Activated gamma-delta T cell treated with anti-CD3 and anti-CD28 coated beads, Interleukin-2, amount 50 U/mL, for 16 hours (primary cell): Measurements from ENCODE around the gene CAMTA1.

Experiments
- DNase-seq: peaks from one replicate; pipeline ENCODE4 v3.0.0-alpha.2; 2020; ENCODE audit warnings: low read depth

CAMTA1 gene

GRCh38 chr1:6776895-6777294, 8.4 kb upstream of the CAMTA1 start:
- DNase-seq: no peak

DNA sequence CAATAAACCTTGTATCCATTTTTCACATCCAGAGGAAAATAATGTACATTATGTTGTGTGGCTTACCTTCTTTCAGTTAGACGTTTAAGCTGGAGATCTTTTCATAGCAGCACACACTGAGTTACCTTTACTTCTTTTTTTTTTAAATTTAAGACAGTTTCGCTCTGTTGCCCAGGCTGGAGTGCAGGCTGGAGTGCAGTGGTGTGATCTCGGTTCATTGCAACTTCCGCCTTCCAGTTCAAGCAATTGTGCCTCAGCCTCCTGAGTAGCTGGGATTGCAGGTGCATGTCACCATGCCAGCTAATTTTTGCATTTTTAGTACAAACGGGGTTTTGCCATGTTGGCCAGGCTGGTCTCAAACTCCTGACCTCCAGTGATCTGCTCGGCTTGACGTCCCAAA, 7.4 kb upstream of the CAMTA1 start:
- no peak for DNase-seq

- no peak for DNase-seq
Measured at GRCh38 chr1:6779089-6779805, 6.0 kb upstream of the CAMTA1 start.

DNA sequence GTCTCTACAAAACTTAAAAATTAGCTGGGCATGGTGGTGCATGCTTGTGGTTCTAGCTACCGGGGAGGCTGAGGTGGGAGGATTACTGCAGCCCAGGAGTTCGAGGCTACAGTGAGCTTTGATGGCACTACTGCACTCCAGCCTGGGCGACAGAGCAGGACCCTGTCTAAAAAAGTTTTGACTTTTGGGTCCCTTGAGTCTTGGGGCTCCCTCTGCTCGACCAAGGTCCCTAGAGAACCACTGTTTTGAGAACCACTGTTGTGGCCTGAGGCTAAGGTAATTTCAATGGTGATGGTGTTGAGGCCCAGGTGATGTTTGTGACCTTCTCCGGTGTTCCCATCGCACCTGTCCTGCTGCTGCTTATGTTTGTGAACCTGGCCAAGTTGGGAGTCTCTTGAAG, 3.1 kb upstream of the CAMTA1 start:
- no peak for DNase-seq

DNA sequence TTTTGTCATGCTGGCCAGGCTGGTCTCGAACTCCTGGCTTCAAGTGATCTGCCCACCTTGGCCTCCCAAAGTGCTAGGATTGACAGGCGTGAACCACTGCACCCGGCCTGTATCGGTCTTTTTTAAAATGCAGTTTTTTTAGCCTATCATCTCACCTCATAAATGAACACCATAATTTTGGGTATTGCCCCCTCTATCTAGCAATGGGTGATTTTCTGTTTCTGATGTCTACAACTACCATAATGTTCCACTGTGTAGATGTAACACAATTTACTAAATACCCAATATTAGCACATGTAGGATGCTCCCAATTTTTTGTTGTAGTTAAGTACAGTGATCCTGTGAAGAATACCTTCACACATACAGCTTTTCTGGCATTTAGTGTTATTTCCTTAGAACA, 2.0 kb upstream of the CAMTA1 start:
- DNase-seq: no peak

DNA sequence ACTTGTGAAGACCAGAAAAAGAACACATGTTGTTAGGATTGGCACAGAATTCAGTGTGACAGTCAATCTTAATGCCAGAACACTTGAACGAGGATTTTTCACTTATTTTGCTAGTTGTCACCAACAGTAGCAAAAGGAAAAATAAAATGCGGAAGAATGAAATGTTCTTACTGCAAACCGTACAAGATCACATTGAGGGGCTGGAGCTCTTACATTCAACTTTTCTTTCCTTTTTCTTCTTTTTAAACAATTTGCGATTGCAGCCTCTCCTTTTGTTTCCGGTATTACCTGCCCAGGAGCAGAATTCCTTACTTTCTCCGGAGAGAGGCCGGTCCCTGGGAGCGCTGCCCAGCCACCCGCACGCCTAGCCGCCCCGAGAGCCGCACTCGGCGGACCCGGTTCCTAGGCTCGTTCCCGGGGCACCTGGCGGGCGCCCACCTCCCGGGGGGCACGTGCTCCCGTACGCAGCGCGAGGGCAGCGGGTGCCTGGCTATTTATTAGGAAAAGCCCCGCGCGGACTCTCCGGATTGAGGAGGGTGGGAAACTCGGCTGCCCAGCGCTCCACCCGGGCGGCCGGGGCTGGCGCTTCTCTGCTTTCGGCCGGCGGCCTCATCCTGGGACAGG, 1.2 kb upstream of the CAMTA1 start:
- DNase-seq: no peak

DNA sequence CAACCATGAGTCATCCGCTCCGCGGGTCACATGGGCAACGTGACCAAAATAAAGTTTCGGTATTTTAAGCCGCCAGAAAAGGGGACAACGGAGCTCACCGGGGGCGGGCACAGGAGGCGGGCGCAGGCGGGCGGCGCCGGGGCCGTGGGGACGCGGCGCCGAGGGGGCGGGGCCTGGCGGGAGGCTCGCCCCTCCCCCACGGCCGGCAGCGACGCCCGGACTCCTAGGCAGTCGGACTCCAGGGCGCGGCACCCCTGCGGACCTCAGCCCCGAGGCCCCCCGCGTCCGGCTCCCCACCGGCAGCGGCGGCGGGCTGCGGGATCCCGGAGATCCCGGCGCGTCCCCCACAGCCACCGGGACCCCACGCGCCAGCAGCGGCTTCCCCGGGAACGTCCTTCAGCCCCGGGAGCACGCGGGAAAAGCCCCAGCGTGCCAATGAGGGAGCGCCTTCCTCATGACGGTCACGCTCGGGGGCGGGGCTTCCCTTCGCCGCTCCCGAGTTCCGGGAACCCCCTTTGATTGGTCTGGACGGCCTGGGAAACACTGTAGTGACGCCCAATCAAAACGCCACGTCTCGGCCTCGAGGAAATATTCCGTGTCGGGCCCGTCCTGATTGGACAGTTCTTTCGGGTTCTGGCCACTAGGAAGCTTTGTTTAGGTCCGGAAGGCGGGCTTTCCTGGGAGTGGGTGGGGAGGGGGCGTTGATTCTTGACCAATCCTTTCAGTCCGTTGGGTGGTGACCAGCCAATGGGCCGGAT, 515 bp upstream of the CAMTA1 start:
- DNase-seq: peak; percentile 99

DNA sequence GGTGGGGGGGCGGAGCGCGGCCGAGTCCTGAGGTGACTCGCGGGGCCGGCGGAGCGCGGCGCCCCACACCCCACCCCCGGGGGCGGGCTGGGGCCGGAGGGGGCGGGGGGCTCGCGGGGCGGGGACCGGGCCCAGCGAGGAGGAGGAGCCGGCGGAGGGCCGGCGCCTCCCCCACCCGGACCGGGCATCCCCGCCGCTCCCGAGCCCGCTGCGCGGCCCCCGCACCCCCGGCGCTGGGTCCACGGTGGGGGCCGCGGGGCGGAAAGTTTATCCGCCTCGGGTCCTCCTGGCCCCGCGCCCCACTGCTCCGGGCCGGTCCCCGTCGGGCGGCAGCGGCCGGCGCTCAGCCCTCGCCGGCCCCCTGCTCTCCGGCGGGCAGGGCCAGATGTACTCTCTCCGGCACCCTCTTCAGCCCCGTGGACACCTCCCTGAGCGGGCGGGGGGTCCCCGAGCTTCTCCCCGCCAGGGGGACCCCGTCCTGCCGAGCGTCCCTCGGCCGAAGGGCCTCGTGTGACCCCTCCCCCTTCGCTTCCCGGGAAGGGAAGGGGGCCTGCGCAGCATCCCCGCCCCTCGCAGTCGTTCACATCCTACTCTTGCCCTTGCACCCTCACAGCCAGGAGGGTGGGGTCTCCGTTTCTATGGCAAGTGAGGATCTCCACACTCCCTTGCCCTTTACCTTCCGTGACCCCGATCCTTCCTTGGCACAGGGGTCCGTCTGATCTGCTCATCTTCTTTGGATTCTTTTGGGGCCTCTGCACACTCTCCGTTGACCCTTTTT, 663 bp downstream of the CAMTA1 start:
- peak; percentile 26 for DNase-seq

DNA sequence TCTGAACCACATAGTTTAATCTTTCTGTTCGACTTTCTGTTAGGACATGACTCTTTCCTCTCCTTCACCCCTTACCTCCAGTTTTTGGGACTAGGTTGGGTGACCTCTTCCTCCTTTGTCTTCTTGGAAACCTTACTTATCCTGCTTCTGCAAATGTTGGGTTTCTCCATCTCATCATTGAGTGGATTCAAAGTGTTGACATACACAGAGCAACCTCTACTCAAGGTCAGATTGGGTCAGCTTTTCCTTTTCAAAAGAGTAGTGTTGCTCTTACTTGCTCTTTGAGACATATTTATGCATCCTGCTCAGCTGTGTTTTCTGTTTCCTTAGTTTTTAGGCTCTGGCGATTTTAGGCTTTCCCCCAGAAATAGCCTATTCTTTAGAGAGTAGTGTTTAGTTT, 3.7 kb downstream of the CAMTA1 start:
- DNase-seq: no peak

DNA sequence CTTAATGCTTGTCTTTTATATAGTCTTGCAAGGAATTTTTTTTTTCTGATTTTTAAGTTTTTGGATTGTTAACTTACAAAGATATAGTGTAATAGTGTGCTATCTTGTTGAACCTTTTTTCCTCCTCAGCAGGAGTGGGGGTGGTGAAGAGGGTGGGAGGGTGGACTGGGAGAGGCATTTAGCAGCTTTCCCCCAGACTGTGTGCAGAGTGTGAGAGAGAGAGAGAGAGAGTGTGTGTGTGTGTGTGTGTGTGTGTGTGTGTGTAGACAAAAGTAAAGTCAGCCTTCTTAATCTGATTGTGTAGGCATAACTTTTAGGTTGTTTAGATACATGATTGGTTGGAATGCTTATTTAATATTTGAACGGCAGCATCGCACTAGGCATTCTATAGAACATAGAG, 4.9 kb downstream of the CAMTA1 start:
- DNase-seq: no peak

DNA sequence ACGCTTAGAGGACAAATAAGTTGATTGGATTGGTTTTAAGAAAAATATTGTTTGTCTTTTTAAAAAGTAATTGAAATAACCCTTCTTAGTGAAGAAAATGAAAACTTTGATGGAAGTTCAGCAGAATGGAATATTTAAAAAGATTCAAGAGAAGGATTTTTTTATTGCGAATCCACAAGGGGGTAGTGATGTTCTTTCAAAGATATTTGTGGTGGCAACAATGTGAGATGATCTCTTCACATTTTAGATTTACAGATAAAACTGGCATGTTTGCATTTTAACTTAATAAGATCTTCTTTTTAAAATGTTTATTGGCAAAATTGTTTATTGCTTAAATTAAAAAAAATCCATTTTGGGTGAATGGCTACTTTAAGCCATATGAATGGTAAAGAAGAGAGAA, 8.9 kb downstream of the CAMTA1 start:
- DNase-seq: no peak

- no peak for DNase-seq
Measured at GRCh38 chr1:6795203-6795602, 9.9 kb downstream of the CAMTA1 start.

- no peak for DNase-seq
Measured at GRCh38 chr1:6795661-6796060, 10.4 kb downstream of the CAMTA1 start.

DNA sequence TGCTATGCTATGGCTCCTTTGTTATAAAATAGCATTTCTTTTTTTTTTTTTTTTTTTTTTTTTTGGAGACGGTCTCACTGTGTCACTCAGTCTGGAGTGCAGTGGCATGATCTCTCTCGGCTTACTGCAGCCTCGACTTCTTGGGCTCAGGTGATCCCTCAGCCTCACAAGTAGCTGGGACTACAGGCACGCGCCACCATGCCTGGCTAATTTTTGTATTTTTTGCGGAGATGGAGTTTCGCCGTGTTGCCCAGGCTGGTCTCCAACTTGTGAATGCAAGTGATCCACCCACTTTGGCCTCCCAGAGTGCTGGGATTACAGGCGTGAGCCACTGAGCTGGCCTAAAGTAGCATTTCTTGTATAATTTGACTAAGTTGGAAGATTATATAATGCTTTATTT, 10.8 kb downstream of the CAMTA1 start:
- DNase-seq: no peak

- DNase-seq: no peak
Measured at GRCh38 chr1:6799499-6799898, 14.2 kb downstream of the CAMTA1 start.

- no peak for DNase-seq
Measured at GRCh38 chr1:6800745-6801144, 15.5 kb downstream of the CAMTA1 start.

DNA sequence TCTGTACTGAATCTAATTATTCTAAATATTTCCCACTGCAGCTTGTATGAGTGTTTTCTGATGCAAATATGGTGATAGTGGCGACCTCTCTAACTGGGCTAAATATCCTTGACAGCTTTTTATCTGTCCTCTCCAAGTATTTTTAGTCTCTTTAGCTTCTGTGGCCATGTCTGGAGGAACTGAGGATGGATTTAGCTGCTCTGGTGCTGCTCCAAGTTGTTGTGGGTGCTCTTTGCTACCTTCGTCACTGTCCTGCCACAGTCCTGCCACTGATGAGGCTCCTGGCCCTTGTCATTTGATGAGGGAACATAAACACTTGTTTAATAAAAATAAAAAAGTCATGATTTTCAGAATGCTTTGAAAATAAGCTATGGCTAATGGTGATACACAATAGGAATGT, 15.9 kb downstream of the CAMTA1 start:
- no peak for DNase-seq

DNA sequence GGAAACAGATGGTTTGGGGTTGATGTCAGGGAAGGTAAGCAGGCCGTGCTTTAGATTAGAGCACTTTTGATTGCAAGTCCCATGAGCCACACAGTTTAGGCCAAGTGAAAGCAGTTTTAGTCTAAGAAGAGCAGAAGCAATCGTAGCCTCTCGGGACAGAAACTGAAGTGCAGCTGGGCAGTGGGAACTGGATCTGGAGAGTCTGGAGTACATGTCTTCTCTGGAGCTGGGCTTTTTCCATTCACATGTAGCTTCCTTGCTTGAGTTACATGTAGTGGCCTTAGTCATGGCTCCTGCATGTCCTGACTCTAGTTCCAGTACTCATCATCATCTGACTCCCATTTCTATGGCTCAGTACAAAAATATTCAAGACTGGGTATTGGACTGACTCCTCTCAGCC, 16.7 kb downstream of the CAMTA1 start:
- no peak for DNase-seq

DNA sequence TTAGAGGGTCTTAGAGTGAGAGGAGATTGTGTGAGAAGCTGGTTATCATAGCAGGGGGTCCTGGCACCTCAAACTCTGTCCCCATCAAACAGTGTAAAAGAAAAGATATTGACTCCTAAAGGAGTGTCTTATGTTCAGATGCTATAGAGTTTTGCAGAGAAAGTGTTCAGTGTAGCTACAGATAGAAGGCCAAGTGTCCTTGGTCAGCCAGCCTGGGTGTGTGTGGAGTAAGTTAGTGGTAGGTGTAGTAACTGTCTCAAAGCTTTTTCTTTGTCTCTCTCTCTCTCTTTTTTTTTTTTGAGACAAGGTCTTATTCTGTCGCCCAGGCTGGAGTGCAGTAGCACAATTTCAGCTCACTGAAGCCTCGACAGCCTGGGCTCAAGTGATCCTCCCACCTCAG, 17.2 kb downstream of the CAMTA1 start:
- DNase-seq: no peak

- DNase-seq: no peak
Measured at GRCh38 chr1:6802893-6803292, 17.6 kb downstream of the CAMTA1 start.

GRCh38 chr1:6803357-6803756, 18.1 kb downstream of the CAMTA1 start:
- DNase-seq: no peak

GRCh38 chr1:6805004-6805416, 19.8 kb downstream of the CAMTA1 start:
- DNase-seq: no peak

DNA sequence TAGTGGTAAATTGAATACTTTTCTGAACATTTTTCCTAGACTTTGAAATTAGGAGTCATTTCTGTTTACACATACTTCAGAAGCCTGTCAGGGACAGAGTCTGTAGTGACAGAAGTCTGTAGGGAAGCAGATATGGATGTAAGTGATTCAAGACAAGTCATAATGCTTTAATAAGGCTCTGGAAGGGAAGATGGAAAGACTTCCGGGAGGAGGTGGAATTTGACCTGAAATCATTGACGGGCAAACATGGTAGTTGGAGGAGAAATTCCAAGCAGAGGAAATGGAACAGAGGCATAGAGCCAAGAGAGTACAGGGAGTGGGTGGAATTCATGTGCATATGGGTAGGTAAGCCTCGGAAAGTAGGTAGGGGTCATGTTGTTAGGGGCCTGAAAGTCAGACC, 22.5 kb downstream of the CAMTA1 start:
- no peak for DNase-seq
